ENCODE results near the gene OR10C1. TPM values are rescaled to one million over a fixed set of nuclear protein-coding genes. Genes with fewer than 3 reads are reported as not detected.

The OR10C1 gene
- total RNA-seq, 4 donors from 2014 or later: not detected

DNA sequence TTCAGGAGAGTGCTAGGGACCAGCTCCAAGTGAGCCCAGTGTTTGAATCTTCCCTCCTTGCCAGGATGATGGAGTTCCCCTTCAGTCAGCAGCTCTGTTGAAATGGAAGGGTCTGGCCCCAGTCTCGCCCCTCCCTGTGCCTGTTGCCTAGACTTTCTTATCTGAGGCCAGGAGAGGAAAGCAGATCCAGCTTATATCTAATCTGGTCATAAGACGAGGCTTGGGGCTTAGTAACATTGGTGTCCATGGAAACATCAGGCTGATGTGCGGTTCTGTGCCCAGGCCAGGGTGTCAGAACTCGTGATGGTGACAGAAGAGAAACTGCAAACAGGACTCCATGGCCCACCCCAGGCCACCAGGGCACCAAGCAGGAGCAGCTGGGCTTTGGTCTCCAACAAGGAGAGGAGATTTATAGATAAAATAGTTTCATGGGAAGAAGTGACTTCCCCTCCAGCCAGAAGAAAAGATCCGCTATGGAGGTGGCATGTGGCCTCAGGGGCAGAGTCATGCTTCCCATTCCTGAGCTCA is 38.9 kb downstream of the OR10C1 start:
- 63 to 66% methylated on average over 3 to 5 of the region's 5 CpGs for WGBS, 2 donors (ENCODE audit: low coverage in 1 of 2)
- intact Hi-C loops (cut with DNase I; ENCODE audit: low total_unique reads) (no loop called here), in situ Hi-C loops (cut with MboI; ENCODE audit: low pct_ligation_motif_present in 1 of 4, low pct_unique_long_range_greater_than_20kb in 1 of 4, low sequenced_read_pairs in 3 of 4) (no loop called here)

GRCh38 chr6:29478740-29479139 is 39.6 kb downstream of the OR10C1 start:
- H3K4me3 ChIP-seq: no peak overlapping the region
- TF ChIP-seq POLR2A (IDR thresholded peaks at IDR 0.05): no peak
- TF ChIP-seq EP300 (IDR thresholded peaks at IDR 0.05; ENCODE audit: low read depth): no peak
- TF ChIP-seq POLR2AphosphoS5 (IDR thresholded peaks at IDR 0.05): no peak
- TF ChIP-seq CTCF (IDR thresholded peaks at IDR 0.05): no peak
- no peak overlapping the region for H3K27ac ChIP-seq
- no peaks in the 10 kb centered on the region for H3K4me1 ChIP-seq
- 80% methylated on average over 4 to 5 of the region's 5 CpGs for WGBS, 2 donors (ENCODE audit: low coverage in 1 of 2)
- no peak for DNase-seq
- intact Hi-C loops (cut with DNase I; ENCODE audit: low total_unique reads) (no loop called here), in situ Hi-C loops (cut with MboI; ENCODE audit: low pct_ligation_motif_present in 1 of 4, low pct_unique_long_range_greater_than_20kb in 1 of 4, low sequenced_read_pairs in 3 of 4) (no loop called here)
- H3K36me3 ChIP-seq: no peaks in the 10 kb centered on the region
- no peaks in the 10 kb centered on the region for H3K27me3 ChIP-seq
- no peaks in the 10 kb centered on the region for H3K9me3 ChIP-seq

More for the DNA sequence above, 38.9 kb downstream of the OR10C1 start:
- Histone ChIP-seq H3K36me3 (no peaks in the 10 kb centered on the region), H3K9me3 (no peaks in the 10 kb centered on the region), H3K27ac (no peak overlapping the region), H3K4me1 (no peaks in the 10 kb centered on the region), H3K4me3 (no peak overlapping the region), H3K27me3 (no peaks in the 10 kb centered on the region)
- TF ChIP-seq EP300 (IDR thresholded peaks at IDR 0.05; ENCODE audit: low read depth) (no peak), CTCF (IDR thresholded peaks at IDR 0.05) (no peak), POLR2AphosphoS5 (IDR thresholded peaks at IDR 0.05) (no peak), POLR2A (IDR thresholded peaks at IDR 0.05) (no peak)
- no peak for DNase-seq

DNA sequence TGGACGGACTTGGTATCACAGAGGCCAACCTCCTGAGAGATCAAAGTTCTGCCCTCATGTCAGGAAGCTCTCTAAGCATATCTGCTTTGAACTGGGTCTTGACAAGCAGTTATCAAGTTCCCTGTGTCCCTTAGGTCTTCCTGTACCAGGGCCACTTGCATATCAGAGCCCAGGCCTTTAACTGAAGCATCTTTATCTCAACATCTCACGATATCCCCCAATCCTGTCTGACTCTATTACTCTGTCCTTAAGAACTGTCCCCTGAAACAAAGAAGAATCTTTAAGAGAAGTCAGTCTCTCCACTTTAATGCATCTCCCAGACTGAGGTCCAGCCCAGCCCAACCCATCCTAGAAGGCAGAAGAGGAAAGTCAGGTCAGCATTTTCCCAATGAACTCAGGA is 40.5 kb downstream of the OR10C1 start:
- intact Hi-C loops (cut with DNase I; ENCODE audit: low total_unique reads): no loop called here
- 47 to 80% methylated on average over 2 of the region's 2 CpGs for WGBS, 2 donors (ENCODE audit: low coverage in 1 of 2)
- Histone ChIP-seq H3K4me3 (no peak overlapping the region), H3K27ac (no peak overlapping the region), H3K36me3 (no peaks in the 10 kb centered on the region), H3K4me1 (no peaks in the 10 kb centered on the region), H3K9me3 (no peaks in the 10 kb centered on the region), H3K27me3 (no peaks in the 10 kb centered on the region)
- DNase-seq: no peak
- no peak for TF ChIP-seq POLR2A (IDR thresholded peaks at IDR 0.05)
- no peak for TF ChIP-seq POLR2AphosphoS5 (IDR thresholded peaks at IDR 0.05)
- no peak for TF ChIP-seq CTCF (IDR thresholded peaks at IDR 0.05)
- TF ChIP-seq EP300 (IDR thresholded peaks at IDR 0.05; ENCODE audit: low read depth): no peak
- in situ Hi-C loops (cut with MboI; ENCODE audit: low pct_ligation_motif_present in 1 of 4, low pct_unique_long_range_greater_than_20kb in 1 of 4, low sequenced_read_pairs in 3 of 4): no loop called here

DNA sequence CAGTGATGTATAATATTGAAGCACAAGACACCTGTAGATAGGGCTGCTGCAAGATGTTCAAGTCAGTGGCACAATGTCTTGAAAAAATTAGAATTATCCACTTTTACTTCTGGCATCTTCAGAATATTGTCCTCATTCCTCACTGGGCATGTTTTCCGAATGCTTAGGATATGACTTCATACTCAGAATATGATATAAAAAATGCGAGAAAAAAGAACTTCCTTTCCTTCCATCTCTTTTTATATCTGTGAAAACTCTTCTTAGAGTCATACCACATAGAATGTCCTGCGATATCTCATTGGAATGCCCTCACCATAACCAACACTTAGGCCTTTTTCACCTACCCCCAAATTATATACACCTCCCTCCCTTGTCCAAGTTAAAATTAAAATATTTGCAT is 44.1 kb downstream of the OR10C1 start:
- no peaks in the 10 kb centered on the region for H3K36me3 ChIP-seq
- intact Hi-C loops (cut with DNase I; ENCODE audit: low total_unique reads) (no loop called here), in situ Hi-C loops (cut with MboI; ENCODE audit: low pct_ligation_motif_present in 1 of 4, low pct_unique_long_range_greater_than_20kb in 1 of 4, low sequenced_read_pairs in 3 of 4) (no loop called here)
- H3K4me1 ChIP-seq: no peaks in the 10 kb centered on the region
- DNase-seq: no peak
- no peak overlapping the region for H3K4me3 ChIP-seq
- TF ChIP-seq POLR2AphosphoS5 (IDR thresholded peaks at IDR 0.05) (no peak), POLR2A (IDR thresholded peaks at IDR 0.05) (no peak), CTCF (IDR thresholded peaks at IDR 0.05) (no peak), EP300 (IDR thresholded peaks at IDR 0.05; ENCODE audit: low read depth) (no peak)
- H3K27ac ChIP-seq: no peak overlapping the region
- H3K27me3 ChIP-seq: no peaks in the 10 kb centered on the region
- WGBS, 2 donors (ENCODE audit: low coverage in 1 of 2): 66 to 78% methylated on average over 3 of the region's 3 CpGs
- no peaks in the 10 kb centered on the region for H3K9me3 ChIP-seq

All from transverse colon (tissue), 4 donors.